Brain pericyte (primary cell): ENCODE data around the gene EHD1.
"Not testable (repeated sequence)": the region's sequence is repeated elsewhere in the genome, so short reads cannot be mapped to it uniquely, and the experiment has no call there.

Source experiments
- DNase-seq: peaks from one replicate; pipeline ENCODE4 v3.0.0-alpha.2; 2012; ENCODE audit warnings: low read depth, low spot score

Gene EHD1

DNA sequence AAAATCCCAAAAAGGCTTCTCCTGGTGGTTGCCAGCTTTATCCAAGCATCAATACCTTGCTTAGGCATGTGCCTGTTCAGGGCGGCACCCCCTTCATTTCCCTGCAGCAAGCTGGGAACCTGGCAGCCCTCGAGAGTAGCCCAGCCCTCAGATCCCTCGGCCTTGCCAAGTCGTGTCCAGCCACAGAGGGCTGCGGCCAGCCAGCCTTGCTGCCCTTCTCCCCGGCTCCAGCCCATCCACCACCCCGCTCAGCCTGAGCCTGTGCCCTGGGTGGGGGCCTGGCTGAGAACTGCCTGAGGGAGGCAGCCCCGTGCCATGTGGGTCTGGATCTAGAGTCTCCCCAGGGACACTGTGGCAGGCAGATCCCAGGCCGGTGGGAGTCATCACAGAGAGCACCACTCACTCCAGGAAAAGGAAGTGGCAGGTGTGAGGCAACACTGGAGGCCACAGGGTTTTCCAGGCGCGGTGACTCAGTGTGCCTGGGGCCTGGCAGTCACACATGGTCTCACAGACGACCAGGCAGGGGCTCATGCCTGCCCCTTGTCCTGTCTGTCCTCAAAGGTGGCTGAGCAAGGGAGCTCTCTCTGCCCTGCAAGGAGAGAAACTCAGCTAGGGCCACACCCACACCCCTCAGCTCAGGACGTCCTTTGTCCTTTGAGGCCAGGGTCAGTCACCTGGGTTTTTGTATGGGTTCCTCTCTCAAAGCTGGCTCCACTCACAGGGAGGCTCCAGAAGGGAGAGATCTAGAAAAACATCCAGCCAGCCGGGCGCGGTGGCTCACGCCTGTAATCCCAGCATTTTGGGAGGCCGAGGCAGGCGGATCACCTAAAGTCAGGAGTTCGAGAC, 21.8 kb downstream of the EHD1 start:
- no peak for DNase-seq

DNA sequence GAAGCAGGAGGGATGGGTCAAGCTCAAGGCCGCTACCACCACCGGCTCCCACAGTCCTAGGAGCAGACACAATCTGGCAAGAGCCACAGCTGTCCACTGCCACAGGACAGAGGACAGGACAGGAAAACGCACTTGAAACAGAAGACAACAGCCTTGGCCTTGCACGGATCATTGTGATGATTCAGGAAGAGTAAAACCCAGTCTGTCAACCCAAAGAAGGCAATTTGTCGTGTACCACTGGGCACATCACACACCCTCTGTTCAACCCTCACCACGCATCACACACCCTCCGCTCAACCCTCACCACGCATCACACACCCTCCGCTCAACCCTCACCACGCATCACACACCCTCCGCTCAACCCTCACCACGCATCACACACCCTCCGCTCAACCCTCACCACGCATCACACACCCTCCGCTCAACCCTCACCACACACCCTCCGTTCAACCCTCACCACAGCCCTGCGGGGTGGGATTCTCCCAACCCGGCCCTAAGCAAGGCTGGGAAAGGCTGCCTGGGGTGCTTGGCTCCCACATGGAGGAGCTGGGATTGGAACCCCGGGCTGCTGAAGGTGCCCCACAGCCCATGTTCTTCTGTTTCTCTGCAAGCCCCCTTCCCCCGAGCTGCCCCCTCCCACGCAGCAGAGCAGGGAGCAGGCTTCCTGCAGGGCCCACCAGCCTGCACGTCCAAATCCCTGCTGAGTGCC, 22.7 kb downstream of the EHD1 start:
- no peak for DNase-seq

DNA sequence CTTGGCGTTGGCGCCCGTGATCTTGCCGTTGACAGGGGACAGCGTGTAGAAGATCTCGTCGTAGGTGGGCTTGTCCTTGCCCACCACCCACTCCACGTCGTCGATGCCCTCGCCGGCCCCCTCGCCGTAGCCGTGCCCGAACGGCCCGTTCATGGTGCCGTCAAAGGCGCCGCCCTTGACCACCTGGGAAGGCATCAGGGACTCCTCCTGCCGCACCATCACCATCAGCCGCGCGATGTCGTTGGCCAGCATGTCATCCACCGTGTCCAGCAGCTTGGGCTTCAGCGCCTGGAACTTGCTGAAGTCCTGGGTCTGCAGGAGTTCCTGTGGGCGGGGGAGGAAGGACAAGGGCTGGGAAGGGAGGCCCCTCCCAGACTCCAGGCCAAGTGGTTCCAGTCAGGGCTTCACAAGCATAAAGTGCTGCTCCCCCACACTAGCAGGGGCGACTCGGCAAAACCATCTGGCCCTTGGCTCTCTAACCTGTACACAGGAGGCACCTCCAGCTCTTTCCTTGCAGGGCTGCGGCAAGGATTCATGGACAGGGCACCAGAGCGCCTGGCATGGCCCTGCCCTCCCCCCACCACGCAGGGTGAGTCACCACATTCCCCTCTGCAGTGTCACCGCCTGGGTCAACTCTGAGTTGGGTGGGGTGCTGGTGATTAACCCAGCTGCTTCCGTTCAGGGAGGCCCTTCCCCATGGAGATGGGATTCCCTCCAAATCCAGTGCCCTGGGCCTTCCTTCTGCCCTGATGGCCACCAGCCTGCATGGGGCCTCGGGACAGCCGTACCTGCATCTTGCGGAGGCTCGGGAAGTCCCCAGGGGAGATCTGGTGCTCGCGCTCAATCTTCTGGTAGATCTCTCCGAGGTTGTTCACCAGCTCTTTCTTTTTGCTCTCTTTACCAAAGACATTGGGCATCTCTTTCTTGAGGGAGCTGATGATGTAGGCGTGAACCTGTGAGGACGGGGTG, 23.6 kb downstream of the EHD1 start:
- peak; percentile 63 for DNase-seq

DNA sequence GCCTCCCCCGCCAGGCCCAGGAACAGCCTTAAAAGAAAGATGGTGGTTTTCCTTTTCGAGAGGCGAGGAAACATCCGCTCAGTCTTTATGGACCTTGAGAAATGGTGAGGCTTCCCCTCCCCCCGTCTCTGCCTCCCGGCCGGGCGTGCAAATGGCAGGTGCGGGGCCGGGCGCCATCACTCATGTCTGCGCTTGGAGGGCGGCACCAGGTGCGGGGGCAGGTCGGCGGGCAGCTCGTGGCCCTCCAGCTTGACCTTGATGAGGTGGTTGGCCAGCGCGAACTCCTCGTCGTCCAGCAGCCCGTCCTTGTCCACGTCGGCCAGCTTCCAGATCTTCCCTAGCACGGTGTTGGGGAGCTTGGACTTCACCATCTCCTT, 24.3 kb downstream of the EHD1 start:
- DNase-seq = no peak

DNA sequence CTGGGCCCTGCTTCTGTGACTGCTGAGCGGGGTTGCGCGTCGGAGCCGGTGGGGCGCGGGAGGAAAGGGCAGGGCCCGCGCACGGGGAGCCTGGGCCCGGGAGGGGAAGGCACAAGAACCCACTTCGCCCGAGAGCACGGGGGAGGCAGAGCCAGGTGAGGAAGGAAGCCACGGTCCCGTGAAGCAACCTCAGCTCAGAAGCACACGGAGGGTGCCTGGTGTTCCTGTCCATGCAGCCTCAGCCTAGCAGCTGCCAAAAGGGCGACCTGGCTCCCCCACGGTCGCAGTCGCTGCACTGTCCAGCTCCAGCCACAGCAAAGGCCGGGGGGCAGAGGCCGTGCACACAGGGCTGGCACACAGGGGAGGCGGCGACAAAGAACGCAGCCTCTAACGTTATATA, 24.7 kb downstream of the EHD1 start:
- DNase-seq = no peak

DNA sequence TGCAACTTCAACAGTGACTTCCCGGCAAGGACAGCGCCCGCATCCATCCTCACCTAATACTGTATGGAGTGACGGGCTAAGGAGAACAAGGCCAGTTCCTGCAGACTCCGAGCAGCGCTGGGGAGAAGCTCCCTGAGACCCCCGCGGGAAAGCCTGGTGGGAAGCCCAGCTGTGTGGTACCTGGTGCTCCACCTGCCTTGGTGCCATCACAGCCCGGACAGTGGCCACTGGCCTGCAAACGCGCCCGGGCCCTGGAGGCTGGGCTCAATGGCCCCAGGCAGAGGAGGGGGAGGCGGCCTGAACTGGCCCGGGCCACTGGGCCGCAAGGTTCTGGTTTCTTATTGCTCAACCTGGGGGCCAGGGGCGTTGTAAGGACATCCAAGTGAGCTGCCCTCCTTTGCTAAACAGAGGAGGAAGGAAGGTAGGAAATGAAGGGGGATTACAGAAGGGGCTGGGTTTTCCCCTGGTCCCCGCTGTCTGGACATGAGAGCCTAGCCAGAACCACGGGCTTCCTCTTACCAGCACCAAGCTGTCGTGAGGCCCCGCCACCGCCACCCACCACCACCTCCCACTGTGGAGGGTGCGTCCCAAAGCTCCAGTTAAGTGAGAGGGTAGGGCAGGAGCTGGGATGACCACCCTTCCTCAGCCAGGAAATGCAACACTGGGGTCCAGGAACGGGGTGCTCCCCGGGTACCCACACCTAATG, 25.5 kb downstream of the EHD1 start:
- DNase-seq = no peak

DNA sequence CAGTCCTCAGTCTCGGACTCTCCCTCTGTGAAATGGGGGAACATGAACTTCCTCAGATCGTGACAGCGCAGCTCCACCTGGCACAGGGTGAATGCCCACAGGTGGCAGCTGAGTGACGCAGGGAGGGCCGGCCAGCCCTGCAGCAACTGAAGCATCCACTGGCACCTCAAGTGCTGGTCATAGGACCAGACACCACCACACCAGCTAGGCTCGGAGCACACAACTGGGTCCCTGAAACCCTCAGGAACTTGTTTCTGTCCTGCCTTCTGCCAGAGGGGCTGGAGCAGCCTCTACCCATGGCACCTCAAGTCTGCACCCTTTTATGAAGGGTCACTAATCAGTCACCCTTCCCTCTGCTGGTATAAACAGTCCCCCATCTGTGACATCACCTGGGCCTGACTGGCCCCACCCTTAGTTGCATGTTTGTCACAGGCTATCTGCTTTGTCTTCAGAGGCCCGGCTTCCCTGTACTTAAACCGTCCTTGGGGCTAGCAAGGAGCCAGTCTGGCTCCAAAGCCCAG, 26.5 kb downstream of the EHD1 start:
- DNase-seq = no peak

DNA sequence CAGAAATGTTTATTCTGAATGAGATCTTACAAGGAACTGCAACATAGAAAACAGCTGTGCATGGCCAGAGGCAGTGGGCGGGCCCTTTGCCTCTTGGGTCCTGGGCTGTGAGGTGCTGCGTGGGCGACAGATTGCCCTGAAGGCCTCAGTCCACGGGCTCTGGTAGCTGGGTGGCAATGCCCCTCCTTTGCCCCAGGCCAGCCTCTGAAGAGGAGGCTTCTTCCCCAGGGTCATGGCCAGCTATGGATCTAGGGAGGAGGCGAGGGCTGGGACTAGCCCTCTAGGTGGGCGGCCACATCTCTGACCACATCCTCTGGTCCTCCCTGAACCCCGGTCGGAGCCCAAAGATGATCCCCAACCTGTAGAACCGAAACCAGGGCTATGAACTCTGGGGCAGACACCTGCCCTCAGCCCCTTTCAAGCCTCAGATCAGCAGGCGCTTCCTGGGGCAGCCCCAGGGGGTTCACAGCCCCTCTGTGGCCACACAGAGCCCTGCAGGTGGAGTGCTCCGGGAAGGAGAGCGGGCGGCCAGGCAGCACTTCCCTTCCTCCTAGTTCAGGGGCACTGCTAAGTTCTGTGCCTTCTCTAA, 27.3 kb downstream of the EHD1 start:
- DNase-seq = no peak

DNA sequence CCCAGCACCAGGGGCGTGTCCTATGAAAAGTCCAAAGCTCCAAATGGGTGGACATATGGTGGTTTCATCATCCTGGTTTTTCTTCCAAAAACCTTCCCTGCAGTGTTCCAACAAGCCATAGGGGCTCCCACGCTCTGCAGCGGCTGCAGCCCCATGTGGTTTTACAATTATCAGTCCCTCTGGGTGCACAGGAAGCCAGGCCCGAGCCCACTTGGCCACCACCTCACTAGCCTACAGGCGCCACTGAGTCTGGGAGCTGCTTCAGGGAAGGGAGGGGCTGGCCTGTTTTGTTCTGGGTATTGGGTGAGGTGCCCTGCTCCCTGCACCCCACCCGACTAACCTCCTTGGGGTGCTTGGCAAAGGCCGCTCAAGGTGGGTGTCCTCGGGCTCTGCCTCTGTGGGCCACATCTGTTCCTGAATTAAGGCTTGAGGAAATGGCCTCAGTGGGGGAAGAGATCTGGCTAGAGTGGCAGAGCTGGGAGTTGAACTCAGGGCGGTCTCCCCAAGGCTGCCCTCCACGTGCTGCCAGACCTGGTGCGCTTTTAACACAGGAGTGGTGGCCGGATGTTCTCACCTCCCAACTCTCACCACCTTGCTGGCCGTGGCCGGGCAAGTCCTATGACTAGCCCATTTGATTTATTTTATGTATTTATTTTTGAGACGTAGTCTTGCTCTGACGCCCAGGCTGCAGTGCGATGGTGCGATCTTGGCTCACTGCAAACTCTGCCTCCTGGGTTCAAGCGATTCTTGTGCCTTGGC, 28.6 kb downstream of the EHD1 start:
- no peak for DNase-seq

DNA sequence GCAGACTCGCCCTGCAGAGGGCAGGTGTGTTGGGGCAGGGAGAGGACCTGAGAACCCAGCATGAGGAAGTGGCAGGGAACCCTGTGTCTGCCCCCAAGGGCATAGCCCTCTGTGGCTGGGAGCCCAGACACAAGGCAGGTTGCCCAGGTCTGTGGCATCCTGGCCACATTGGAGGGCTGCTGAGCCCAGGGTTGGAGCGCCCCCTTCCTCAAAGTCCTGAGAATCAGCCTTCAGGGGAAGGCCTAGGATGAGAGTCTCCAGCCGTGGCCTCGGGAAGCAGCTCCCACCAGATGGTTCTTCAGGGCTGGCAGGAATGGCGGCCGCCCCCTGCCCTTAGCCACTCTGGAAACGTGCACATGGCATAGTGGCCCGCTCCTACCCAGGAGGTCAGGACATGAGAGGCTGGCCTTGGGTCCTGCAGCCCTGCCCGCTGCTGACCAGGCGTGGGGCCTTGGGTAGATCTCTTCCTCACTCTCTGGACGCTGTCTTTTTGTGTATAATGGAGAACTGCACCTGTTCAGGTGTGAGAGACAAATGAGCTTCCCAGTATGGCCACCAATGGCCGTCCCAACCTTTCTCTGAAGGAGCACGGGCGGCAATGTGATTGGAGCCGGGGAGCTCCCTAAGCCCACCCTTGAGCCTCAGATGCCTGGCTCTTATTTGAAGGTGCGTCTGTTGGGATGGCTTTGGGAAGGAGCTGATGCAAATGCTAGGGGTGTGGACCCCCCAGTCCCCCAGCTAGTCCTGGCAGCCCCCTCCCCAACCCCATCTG, 29.4 kb downstream of the EHD1 start:
- DNase-seq = no peak

DNA sequence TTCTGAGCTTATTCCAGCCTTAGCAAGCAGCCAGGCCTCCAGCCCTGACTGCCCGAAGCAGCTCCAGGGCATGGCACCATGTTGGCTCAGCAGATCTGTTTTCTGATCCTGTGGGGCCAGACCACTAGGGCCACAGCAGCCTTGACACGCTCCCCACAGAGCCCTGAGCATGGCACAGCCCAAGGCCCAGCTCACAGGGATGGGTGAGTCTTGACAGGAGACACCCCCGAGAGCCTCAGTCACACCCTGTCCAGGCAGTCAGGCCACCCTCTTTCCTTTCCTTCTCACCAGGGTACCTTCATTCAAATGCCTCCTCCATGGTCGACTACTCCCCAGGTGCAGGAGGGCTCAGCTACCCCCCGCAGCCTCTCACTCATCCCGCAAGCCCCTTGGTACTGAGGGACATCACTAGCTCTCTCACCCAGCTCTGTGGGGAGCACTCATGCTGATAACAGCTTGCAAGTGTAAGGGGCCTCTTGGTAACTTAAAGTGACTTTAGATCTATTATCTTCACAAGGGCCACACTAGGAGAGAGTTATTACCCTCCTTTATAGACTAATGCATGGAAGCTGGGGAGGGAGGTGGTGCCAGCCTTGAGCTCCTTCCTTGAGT, 30.1 kb downstream of the EHD1 start:
- no peak for DNase-seq

DNA sequence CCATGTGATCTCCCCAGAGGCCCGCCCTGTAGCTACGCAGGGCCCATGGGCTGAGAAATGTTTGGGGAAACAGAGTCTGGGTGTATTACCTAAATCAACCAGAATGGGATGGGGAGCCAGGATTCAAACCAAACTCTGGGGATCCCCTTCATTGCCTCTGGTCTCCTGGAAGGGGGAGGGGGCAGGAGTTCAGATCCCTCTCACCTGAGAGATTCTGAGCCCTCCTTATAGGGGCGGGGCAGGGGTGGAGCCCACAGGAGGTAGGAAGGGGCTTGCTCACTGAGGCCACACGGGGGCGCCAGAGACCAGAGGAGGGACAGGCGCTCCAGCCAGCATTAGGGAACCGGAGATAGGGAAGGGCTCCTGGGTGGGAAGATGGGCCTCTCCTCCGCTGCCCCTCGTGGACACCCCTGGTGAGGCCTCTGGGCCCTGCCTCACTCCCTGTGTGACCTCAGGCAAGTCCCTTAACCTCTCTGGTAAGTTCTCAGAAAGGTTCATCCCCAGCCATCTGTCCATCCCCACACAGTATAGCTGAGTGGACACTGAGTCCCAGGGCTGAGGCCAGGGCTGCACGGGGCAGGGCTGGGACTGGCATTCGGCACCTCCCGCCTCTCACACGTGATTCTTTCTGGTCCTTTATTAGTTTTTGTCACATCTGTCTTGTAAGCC, 31.3 kb downstream of the EHD1 start:
- peak; percentile 58 for DNase-seq

DNA sequence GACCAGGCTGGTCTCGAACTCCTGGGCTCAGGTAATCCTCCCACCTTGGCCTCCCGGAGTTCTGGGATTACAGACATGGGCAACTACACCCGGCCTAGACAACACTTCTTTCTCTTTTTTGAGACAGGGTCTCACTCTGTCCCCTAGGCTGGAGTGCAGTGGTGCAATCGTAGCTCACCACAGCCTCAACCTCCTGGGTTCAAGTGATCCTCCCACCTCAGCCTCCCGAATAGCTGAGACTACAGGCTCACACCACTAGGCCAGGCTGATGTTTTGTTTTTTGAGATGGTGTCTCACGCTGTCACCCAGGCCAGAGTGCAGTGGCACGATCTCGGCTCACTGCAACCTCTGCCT, 32.7 kb downstream of the EHD1 start:
- not testable (repeated sequence) for DNase-seq

DNA sequence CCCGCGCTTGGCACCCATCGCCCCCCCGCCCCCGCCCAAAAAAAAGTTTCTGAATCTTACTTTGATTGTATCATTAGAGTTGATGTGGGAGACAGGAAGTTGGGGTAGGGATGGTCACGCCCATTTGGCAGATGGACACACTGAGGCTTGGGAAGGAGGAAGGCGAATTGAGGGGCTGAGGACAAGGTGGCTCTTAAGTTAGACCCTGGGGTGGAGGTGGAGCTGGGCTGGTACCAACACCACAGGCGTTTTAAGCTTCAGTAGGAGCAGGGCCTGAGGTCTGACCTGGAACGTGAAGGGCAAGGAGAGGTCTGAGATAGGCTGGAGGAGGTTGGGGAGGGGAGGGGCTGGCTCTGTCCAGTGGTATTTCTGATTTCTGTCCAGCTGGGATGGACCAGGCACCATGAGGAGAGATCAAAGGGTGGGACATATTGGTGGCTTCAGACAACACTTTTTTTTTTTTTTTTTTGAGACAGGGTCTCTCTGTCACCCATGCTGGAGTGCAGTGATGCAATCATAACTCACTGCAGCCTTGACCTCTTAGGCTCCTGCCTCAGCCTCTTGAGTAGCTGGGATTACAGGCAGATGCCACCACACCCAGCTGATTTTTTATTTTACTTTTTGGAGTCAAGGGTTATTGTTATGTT, 33.2 kb downstream of the EHD1 start:
- DNase-seq = no peak

DNA sequence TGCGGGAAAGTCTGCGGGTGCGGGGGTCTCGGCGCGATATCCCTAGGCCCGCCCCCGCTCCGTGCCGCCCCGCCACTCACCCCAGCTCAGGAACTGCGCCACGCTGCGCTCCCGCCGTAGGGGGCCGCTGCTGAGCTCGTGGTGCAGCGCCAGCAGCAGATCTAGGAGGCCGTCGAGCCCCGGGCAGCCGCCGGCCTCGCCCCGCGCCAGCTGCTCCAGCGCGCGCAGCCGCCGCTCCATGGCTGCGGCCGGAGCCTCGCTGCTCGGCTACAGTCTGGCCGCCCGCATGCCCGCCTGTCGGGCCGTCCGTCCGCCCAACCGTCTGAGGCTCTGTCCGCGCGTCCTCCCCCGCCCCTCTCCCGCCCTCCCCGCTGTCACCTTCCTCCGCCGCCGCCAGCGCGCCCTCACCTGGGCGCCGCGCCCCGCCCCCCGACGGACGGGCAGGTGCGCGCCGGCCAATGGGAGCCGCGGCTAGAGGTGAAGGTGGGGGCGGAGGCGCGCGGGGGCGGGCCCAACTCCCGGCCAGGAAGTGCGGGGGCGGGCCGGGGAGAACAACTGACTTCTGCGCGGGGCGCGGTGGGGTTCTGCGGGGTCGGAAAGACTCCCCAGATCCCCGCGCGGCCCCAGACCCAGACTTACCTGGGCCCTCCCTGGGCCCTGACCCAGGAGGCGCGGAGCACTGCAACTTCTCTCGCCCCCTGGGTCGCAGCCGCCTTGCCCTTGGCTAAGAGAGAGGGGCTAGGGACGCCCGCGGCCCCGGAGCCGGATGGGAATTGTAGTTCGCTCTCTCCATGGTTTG, 33.9 kb downstream of the EHD1 start, which contains the start of gene CDC42BPG:
Gene CDC42BPG, minus strand, starts transcription at position 324 of the 799 bp plus-strand sequence. Its CDS starts 84 bp downstream, at position 240.
- DNase-seq = no peak

DNA sequence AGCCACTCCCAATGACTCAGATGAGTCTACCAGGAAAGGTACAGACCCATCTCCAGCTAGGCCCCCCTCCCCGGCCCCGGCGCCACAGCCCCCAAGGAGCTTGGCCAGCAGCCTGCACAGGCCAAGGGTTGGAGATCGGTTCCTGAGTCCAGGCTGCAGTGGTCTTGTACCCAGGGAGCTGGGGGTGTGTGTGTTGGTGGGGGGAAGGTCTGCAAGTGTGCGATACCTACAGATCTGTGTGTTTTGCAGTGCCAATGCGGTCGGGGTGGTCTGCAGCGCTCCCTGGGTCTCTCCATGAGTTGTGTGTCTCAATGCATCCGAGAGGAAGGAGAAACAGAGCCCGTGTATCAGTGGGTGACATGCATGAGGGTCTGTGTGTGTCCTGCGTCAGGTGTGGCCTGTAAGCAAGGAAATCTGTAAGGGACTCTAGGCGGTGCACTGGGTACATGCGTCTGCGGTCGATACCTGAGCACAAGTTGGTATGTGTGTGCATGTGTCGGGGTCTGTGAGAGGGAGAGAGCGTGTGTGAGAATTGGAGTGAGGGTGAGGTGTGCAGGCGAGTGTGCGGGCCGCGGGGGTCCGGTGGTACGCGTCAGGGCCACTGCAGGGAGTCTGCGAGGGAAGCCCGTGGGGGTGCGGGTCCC, 34.6 kb downstream of the EHD1 start:
- DNase-seq = no peak
